ENCODE data around the gene SGSM2.
A peak's percentile ranks its signal among the peaks of the same experiment; 100 is the strongest.

The SGSM2 gene

GRCh38 chr17:2387086-2388019, 50.1 kb downstream of the SGSM2 start:
- no peak for DNase-seq

GRCh38 chr17:2388020-2388682, 50.9 kb downstream of the SGSM2 start:
- DNase-seq: no peak

- no peak for DNase-seq
Observed at GRCh38 chr17:2388683-2389055, 51.4 kb downstream of the SGSM2 start.

GRCh38 chr17:2390199-2390836, 53.0 kb downstream of the SGSM2 start:
- no peak for DNase-seq

GRCh38 chr17:2391597-2392251, 54.4 kb downstream of the SGSM2 start:
- no peak for DNase-seq

- peak; percentile 99 for DNase-seq
Observed at GRCh38 chr17:2392252-2393173, 55.2 kb downstream of the SGSM2 start.

- peak; percentile 87 for DNase-seq
Observed at GRCh38 chr17:2393174-2393953, 56.1 kb downstream of the SGSM2 start.

GRCh38 chr17:2393954-2394749, 56.9 kb downstream of the SGSM2 start:
- no peak for DNase-seq

- DNase-seq: no peak
Observed at GRCh38 chr17:2394775-2395201, 57.5 kb downstream of the SGSM2 start.

- DNase-seq: no peak
Observed at GRCh38 chr17:2395258-2396181, 58.2 kb downstream of the SGSM2 start.

GRCh38 chr17:2396192-2396567, 58.9 kb downstream of the SGSM2 start:
- DNase-seq: no peak

GRCh38 chr17:2396568-2397246, 59.4 kb downstream of the SGSM2 start:
- DNase-seq: peak; percentile 47

- DNase-seq: no peak
Observed at GRCh38 chr17:2397247-2398171, 60.2 kb downstream of the SGSM2 start.

- DNase-seq: no peak
Observed at GRCh38 chr17:2398182-2398581, 60.9 kb downstream of the SGSM2 start.

- peak; percentile 57 for DNase-seq
Observed at GRCh38 chr17:2398655-2399571, 61.6 kb downstream of the SGSM2 start.

All from activated CD4-positive, CD25-positive, alpha-beta regulatory T cell treated with anti-CD3 and anti-CD28 coated beads, Interleukin-2, amount 50 U/mL, for 72 hours (primary cell).